ENCODE results near the gene GAB3.

- TF ChIP-seq EP300 (IDR thresholded peaks at IDR 0.05; ENCODE audit: borderline replicate concordance in 1 of 2, low read depth in 1 of 2, low read length in 1 of 2) = no peak
- TF ChIP-seq MAX (IDR thresholded peaks at IDR 0.05; ENCODE audit: low read depth) = no peak
Observed at GRCh38 chrX:154791467-154791866, 40.6 kb upstream of the GAB3 start.

Measured in SK-N-SH (cell line).